ENCODE measurements around the gene SH3PXD2A.

Gene SH3PXD2A

DNA sequence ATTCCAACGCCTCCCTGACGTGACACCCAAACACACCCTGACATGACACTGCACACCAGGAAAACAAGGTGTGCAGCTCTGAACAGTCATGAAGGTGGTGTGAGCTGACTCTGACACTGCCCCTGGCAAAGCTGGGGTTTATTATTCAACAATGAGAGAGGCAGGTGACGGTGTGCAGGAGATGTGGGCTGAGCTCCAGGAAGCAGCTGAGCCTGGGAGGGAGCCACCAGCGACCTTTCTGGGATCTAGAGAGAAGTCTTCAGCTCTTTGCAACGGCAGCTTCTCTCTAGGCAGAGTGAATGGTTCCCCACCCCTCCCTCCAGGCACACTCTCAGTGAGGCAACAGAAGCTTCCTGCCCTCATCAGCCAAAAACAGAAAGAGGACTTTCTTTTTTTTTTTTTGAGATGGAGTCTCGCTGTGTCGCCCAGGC, 65.6 kb downstream of the SH3PXD2A start:
- Histone ChIP-seq H3K36me3 (ENCODE audit: insufficient read depth) (no peaks in the 10 kb centered on the region), H2AFZ (ENCODE audit: low read depth) (no peak overlapping the region), H3K27me3 (ENCODE audit: insufficient read depth, low read depth) (no peaks in the 10 kb centered on the region), H3K4me2 (no peak overlapping the region), H3K79me2 (ENCODE audit: insufficient read depth, low read depth) (no peaks in the 10 kb centered on the region), H3K9ac (no peak overlapping the region), H3K4me1 (ENCODE audit: low read depth, poor library complexity, severe bottlenecking) (no peaks in the 10 kb centered on the region), H3K27ac (no peak overlapping the region), H3K4me3 (IDR thresholded peaks at IDR 0.05; ENCODE audit: insufficient read depth, low read depth, low read length) (no peak overlapping the region), H4K20me1 (ENCODE audit: insufficient read depth) (no peaks in the 10 kb centered on the region)
- TF ChIP-seq CTCF (conservative IDR thresholded peaks at IDR 0.05; ENCODE audit: low read depth, low read length) = no peak

- TF ChIP-seq CTCF (conservative IDR thresholded peaks at IDR 0.05; ENCODE audit: low read depth, low read length) = no peak
- H3K27me3 ChIP-seq (ENCODE audit: insufficient read depth, low read depth) = no peaks in the 10 kb centered on the region
- H2AFZ ChIP-seq (ENCODE audit: low read depth) = no peak overlapping the region
- no peak overlapping the region for H3K27ac ChIP-seq
- H3K4me3 ChIP-seq (IDR thresholded peaks at IDR 0.05; ENCODE audit: insufficient read depth, low read depth, low read length) = no peak overlapping the region
- H3K79me2 ChIP-seq (ENCODE audit: insufficient read depth, low read depth) = no peaks in the 10 kb centered on the region
- no peaks in the 10 kb centered on the region for H4K20me1 ChIP-seq (ENCODE audit: insufficient read depth)
- no peaks in the 10 kb centered on the region for H3K4me1 ChIP-seq (ENCODE audit: low read depth, poor library complexity, severe bottlenecking)
- no peak overlapping the region for H3K9ac ChIP-seq
- no peaks in the 10 kb centered on the region for H3K36me3 ChIP-seq (ENCODE audit: insufficient read depth)
- no peak overlapping the region for H3K4me2 ChIP-seq
These were observed 66.2 kb downstream of the SH3PXD2A start for GRCh38 chr10:103789161-103789560.

GRCh38 chr10:103787331-103787730, 68.0 kb downstream of the SH3PXD2A start:
- no peak for TF ChIP-seq CTCF (conservative IDR thresholded peaks at IDR 0.05; ENCODE audit: low read depth, low read length)
- Histone ChIP-seq H3K27ac (no peak overlapping the region), H2AFZ (ENCODE audit: low read depth) (no peak overlapping the region), H3K9ac (no peak overlapping the region), H3K4me1 (ENCODE audit: low read depth, poor library complexity, severe bottlenecking) (no peaks in the 10 kb centered on the region), H3K36me3 (ENCODE audit: insufficient read depth) (no peaks in the 10 kb centered on the region), H3K4me3 (IDR thresholded peaks at IDR 0.05; ENCODE audit: insufficient read depth, low read depth, low read length) (no peak overlapping the region), H3K4me2 (no peak overlapping the region), H3K79me2 (ENCODE audit: insufficient read depth, low read depth) (no peaks in the 10 kb centered on the region), H3K27me3 (ENCODE audit: insufficient read depth, low read depth) (no peaks in the 10 kb centered on the region), H4K20me1 (ENCODE audit: insufficient read depth) (no peaks in the 10 kb centered on the region)

DNA sequence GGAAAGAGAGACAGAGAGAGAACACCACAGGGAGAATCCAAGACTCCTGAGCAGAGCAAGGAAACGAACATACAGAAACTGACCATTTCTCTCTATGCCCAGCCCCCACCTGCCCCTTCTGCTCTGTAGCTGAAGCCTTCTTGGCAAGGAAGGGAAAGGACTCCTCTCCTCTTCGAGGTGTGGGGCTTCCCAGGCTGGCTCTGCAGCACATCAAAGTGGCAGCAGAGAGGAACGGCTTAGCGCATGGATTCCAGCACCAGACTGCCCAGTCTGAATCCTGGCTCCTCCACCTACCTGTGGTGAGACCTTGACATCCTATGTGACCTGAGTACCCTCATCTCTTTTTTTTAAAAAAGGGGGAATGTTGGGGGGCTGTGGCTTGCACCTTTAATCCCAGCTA, 69.4 kb downstream of the SH3PXD2A start:
- TF ChIP-seq CTCF (conservative IDR thresholded peaks at IDR 0.05; ENCODE audit: low read depth, low read length) = no peak
- Histone ChIP-seq H3K79me2 (ENCODE audit: insufficient read depth, low read depth) (no peaks in the 10 kb centered on the region), H3K4me2 (no peak overlapping the region), H3K27ac (no peak overlapping the region), H3K4me1 (ENCODE audit: low read depth, poor library complexity, severe bottlenecking) (peaks cover 10% of the 10 kb centered on the region), H2AFZ (ENCODE audit: low read depth) (no peak overlapping the region), H4K20me1 (ENCODE audit: insufficient read depth) (no peaks in the 10 kb centered on the region), H3K27me3 (ENCODE audit: insufficient read depth, low read depth) (no peaks in the 10 kb centered on the region), H3K36me3 (ENCODE audit: insufficient read depth) (no peaks in the 10 kb centered on the region), H3K4me3 (IDR thresholded peaks at IDR 0.05; ENCODE audit: insufficient read depth, low read depth, low read length) (no peak overlapping the region), H3K9ac (no peak overlapping the region)

Data from KMS-11 (cell line).